ENCODE data around the gene SENP5.
A peak's percentile ranks its signal among the peaks of the same experiment; 100 is the strongest.
"Not testable (repeated sequence)": the region's sequence is repeated elsewhere in the genome, so short reads cannot be mapped to it uniquely, and the experiment has no call there.

Gene SENP5

DNA sequence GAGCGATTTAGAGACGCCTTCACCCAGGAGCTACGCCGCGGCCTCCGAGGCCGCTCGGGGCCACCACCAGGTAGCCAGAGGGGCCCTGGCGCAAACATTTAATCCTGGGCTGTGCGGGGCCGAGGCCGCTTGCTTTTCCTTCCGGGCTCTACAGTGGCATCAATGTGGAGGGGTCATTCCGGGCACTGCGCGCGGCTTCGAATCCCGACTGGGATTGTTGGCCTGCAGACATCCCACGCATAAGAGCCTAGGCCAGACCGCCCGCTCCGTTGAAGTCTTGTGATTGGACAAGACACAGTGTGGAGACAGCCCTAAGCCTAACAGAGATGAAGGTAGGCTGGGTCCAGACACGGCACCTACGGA lies 75.2 kb downstream of the SENP5 start:
- no peak for DNase-seq

DNA sequence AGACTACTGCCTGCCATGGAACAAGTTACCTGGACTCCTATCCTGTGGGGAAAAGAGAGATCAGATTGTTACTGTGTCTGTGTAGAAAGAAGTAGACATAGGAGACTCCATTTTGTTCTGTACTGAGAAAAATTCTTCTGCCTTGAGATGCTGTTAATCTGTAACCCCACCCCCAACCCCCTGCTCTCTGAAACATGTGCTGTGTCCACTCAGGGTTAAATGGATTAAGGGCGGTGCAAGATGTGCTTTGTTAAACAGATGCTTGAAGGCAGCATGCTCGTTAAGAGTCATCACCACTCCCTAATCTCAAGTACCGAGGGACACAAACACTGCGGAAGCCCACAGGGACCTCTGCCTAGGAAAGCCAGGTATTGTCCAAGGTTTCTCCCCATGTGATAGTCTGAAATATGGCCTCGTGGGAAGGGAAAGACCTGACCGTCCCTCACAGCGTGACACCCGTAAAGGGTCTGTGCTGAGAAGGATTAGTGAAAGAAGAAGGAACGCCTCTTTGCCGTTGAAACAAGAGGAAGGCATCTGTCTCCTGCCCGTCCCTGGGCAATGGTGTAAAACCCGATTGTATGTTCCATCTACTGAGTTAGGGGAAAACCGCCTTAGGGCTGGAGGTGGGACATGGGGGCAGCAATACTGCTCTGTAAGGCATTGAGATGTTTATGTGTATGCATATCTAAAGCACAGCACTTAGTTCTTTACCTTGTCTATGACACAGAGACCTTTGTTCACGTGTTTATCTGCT lies 76.5 kb downstream of the SENP5 start:
- not testable (repeated sequence) for DNase-seq

DNA sequence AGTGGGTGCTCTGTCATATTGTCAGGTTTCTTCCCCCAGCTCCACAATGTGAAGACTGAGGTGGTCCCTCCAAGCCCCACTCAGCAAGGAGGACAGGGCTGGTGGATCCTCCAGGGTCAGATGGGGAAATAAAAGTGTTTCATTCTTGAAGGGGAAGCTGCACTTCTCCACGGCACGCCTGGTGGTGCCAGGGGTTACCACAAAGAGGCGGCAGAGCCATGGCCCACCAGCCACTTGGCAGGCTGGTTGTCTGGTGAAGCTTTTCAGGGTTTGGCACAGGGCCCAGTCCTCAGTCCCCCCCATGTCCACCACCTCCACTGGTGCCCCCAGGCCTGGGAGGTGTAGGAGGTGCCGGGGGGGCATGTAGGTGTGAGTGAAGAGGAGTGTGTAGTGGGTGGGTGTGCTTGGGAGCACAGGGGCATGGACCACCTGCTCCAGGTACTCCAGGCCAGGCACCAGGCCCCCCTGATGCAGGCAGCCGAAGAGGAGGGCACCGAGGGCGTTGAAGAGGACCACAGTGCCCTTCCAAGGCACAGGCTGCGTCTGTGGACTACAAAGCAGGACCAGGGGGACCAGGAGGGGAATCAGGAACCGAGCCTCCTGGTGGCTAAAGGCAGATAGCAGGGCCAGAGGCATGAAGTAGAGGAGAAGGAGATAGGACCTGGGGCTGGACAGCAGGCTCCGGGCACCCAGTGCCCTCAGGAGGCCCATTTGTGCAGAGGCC lies 79.6 kb downstream of the SENP5 start:
- no peak for DNase-seq

DNA sequence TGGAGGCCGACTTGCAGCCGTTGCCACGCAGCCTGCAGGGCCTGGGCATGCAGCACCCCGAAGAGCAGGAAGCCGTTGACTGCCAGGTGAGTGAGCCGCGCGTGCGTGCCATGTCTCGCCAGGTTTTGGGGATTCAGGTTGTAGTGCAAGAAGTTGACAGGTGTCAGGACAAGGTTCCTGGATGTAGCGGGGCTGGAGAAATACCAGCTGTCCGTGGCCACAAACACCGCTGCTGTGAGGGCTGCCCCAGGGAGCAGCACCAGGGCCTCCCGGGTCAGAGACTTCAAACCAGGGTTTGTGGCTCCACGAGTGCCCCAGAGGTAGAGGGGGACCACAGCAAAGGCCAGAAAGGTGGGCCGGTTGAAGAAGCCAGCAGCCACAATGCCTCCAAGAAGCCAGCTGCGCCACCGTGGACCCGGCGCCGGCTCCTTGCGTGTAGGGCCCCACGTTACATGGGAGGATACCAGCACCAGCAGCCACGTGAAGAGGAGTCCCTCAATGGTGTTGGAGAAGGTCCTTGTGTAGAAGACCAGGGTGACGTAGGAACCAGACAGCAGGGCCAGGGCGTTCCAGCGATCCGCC lies 80.2 kb downstream of the SENP5 start:
- DNase-seq, result no peak

DNA sequence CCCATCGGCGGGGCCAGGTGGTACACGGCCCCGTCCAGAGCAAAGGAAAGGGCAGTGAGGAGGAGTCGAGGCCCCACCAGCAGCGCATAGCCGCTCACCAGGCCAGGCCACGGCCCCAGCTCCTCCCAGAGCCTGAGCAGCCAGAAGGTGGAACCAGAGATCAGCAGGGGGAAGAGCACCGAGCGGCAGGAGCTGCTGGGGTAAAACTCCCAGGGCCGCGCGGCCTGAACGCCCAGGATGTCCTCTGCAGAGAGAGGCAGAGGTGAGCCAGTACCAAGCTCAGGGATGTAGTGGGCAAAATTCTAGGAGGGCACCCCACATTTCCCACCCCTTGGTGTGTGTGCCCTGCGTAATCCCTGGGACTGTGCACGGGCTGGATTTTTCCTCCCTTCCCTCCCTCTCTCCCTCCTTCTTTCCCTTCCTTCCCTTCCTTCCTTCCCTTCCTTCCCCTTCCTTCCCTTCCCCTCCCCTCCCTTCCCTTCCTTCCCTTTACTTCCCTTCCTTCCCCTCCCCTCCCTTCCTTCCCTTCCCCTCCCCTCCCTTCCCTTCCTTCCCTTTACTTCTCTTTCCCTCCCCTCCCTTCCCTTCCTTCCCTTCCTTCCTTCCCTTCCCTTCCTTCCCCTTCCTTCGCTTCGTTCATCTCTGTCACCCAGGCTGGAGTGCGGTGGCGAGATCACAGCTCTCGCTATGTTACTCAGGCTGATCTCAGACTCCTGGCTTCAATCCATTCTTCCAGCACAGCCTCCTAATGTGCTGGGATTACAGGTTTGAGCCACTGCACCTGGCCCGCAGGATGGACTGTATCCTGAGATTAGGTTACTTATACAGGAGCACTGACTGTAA lies 80.9 kb downstream of the SENP5 start:
- DNase-seq, result no peak

DNA sequence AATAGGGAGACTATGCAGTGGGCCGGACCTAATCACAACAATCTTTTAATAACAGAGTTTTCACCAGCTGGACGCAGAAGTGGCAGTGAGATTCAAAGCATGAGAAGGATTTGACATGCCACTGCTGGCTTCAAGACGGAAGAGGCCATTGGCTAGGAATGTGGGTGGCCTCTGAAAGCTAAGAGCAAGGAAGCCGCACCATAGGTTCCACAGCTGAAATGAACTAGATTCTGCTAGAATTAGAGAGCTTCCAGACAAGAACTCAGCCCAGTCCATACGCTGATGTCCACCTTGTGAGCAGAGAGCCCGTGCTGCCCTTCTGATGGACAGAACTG lies 81.5 kb downstream of the SENP5 start:
- no peak for DNase-seq

DNA sequence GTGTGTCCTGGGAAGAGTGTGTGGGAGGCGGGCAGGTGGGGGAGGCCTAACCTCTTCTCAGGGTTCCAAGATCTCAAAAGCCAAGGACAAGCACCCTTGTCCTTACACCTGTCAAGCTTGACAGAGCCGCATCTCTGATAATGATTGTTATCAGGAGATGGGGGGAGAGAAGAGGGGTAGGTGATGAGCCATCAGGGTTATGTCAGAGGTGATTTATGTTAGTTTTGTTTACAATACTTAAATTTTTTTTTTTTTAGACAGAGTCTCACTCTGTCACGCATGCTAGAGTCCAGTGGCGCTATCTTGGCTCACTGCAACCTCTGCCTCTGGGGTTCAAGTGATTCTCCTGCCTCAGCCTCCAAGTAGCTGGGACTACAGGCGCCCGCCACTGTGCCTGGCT lies 82.0 kb downstream of the SENP5 start:
- no peak for DNase-seq

DNA sequence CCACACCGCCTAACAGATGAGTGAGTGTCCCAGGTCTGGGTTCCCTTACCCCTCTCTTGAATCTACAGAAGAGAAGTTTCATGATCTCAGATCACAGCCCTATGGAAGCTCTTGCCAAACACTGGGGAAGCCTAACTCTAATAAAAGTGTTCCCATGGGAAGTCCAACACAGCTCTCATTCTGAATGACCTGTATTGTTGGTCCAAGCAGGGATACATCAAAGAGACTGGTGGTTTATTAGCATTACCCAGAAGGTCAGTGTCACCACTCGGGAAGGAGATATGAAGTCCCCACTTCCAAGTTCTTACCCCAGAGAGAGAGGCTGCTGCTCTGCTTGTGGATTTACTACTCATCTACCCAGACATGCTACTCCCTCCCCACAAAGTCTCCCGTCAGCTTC lies 83.7 kb downstream of the SENP5 start:
- no peak for DNase-seq

DNA sequence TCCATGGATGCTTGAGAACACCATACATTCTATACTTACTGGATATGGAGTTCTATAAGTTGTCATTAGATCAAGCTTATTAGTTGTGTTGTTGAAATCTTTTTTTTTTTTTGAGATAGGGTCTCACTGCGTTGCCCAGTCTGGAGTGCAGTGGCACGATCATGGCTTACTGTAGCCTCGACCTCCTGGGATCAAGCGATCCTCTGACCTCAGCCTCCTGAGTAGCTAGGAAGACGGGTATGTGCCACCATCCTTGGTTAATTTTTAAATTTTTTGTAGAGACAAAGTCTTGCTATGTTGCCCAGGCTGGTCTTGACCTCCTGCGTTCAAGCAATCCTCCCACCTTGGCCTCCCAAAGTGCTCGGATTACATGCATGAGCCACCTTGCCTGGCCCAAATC lies 87.1 kb downstream of the SENP5 start:
- no peak for DNase-seq

DNA sequence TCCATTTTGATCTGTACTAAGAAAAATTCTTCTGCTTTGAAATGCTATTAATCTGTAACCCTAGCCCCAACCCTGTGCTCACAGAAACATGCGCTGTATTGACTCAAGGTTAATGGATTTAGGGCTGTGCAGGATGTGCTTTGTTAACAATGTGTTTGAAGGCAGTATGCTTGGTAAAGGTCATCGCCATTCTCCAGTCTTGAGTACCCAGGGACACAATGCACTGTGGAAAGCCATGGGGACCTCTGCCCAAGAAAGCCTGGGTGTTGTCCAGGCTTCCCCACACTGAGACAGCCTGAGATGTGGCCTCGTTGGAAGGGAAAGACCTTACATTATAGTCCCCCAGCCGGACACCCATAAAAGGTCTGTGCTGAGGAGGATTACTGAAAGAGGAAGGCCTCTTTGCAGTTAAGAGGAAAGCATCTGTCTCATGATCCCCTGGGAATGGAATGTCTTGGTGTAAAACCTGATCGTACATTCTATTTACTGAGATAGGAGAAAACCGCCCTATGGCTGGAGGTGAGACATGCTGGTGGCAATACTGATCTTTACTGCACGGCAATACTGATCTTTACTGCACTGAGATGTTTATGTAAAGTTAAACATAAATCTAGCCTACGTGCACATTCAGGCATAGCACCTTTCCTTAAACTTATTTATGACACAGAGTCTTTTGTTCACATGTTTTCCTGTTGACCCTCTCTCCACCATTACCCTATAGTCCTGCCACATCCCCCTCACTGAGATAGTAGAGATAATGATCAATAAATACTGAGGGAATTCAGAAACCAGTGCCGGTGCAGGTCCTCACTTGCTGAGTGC lies 94.6 kb downstream of the SENP5 start:
- no peak for DNase-seq

DNA sequence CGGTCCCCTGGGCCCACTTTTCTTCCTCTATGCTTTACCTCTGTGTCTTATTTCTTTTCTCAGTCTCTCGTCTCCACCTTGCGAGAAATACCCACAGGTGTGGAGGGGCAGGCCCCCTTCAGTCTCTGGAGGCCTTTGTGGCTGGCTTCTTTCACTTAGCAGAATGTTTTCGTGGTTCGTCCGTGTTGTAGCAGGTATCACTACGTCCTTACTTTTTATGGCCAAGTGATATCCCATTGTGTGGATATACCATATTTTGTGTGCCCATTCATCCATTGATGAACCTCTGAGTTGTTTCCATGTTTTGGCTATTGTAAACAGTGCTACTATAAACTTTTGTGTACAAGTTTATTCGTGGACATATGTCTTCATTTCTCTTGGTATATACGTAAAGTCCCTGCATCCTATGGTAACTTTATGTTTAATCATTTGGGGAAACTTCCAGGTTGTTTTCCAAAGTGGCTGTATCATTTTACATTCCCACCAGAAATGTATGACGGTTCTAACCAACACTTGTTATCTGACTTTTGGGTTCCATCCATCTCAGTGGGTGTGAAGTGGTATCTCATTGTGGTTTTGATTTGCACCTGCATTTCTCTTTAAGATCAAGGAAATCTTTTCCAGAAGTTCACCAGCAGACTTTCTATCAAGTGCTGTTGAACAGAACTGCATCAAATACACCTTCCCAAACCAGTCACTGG lies 95.4 kb downstream of the SENP5 start:
- no peak for DNase-seq

DNA sequence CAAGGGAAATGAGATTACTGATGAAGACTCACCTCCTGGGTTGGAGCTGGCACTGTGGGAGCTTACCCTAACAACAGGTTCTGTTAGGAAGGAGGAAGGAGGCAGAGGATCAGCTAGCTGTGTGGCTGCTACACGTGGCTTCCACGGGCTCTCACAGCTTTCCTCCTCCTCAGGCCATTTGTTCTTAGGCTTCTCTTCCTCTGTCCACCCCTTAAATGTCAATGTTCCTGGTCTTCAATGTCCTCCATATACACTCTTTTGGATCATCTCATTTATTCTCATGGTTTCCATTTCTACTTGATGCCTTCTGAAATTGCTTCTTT lies 95.9 kb downstream of the SENP5 start:
- DNase-seq, result no peak

DNA sequence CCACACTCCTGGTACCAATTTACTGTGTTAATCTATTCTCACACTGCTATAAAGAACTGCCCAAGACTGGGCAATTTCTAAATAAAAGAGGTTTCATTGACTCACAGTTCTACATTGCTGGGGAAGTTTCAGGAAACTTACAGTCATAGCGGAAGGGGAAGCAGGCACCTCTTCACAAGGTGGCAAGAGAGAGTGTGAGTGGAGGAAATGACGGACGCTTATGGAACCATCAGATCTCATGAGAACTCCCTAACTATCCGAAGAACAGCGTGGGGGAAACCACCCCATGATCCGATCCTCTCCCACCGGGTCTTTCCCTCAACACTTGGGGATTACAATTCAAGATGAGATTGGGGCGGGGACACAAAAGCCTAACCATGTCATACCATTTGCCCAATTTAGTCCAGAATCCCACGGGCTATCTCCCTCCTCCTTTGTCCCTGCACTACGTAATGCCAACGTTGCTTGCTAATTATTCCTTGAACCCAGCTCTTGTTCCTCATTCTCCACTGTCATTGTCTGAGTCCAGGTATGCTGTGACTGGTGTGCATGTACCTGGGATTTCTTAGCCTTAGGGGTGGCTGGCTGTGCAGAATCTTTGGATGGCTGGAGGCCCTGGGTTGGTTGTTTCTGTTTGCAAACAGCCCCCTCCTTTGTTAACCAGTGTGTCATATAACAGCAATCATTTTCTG lies 97.5 kb downstream of the SENP5 start:
- DNase-seq, result no peak

DNA sequence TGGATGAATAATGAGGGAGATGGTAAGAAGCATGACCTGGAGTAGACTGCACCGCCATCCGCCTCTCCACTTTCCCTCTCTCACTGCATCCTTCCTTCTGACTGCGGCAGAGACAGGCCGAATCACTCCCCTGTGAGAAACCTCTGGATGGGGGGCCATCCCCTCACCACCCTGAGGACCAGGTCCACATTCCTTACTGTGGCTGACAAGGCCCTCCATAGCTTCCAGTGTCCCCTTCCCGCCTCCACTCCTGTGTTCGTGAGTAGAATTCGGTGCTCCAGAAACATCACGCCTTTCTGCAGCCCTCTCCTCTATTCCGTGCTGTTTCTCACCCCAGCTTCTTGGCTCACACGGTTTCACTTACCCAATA lies 98.1 kb downstream of the SENP5 start:
- DNase-seq, result no peak

DNA sequence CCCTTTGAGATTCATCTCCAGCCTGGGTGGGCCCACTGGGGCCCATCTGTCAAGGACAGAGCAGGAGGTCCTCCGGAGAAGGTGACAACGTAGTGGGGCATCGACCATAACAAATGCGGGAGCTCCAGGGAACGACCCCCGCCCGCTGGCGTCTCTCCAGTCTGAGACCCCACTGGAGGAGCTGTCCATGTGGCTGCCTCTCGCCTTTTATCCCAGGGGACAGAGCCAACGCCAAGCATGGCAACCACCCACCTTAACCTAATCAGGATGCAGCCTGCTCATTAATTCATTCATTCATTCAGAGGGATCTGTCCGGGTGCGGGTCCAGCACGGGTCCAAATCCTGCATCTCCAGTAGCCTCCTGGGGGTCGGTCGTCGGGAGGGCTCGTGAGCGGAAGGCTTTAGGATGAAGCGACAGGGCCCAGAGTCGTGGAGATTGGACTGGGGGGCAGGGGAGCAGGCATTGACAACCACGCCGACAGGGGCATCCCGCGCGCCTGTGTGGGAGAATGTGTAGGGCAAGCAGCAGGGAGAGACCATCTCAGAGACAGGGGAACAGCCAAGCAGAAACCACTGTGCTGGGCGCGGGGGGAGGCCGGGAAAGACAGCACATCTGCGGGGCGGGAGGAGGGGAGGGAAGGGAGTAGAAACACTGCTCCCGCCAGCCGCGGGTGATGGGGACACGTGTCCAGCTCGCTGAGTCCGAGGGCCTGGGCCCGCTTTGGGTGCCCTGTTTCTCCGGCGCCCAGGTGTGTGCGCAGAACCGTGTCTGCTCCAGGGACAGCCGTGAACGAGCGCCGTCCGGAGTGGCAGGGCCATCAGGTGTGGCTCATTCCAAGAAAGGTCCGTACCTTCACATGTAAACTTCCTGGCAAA lies 99.0 kb downstream of the SENP5 start:
- no peak for DNase-seq

DNA sequence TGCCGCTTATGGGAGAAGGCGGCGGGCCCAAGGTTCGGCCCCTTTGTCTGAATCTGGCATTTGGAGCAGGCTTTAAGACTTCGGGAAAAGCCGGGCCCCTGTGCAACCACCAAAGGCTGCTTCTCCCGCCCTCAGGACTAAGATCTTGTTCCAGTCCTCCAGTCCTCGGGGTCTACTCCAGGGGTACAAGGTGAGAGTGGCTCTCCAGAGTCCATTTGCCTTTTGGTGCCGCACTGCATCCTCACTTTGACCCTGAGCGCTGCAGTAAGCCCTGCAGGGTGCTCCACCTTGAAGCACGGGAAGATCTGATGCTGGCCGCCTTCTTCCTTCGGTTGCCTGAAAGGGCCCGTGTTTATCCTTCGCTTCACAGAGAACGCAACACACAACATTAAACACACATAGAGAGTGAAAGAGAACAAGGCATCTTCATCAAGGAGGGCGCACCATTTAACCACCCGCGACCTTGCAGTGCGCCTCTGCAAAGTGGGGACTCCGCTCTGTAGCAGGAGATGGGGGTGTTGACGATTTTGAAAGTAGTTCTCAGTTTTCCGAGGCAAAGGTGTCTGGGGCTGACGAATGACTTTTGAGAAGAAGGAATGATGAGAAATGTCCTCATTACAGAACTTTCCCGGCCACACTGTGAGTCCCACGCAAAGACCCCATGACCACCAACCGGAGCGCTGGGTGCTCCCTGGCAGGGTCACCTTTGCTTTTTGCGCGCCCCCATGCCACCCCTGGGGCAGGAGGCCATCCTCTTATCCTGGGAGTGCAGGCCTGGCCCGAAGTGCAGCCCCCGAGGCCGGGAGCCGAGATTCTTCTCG lies 99.9 kb downstream of the SENP5 start:
- DNase-seq, result no peak

DNA sequence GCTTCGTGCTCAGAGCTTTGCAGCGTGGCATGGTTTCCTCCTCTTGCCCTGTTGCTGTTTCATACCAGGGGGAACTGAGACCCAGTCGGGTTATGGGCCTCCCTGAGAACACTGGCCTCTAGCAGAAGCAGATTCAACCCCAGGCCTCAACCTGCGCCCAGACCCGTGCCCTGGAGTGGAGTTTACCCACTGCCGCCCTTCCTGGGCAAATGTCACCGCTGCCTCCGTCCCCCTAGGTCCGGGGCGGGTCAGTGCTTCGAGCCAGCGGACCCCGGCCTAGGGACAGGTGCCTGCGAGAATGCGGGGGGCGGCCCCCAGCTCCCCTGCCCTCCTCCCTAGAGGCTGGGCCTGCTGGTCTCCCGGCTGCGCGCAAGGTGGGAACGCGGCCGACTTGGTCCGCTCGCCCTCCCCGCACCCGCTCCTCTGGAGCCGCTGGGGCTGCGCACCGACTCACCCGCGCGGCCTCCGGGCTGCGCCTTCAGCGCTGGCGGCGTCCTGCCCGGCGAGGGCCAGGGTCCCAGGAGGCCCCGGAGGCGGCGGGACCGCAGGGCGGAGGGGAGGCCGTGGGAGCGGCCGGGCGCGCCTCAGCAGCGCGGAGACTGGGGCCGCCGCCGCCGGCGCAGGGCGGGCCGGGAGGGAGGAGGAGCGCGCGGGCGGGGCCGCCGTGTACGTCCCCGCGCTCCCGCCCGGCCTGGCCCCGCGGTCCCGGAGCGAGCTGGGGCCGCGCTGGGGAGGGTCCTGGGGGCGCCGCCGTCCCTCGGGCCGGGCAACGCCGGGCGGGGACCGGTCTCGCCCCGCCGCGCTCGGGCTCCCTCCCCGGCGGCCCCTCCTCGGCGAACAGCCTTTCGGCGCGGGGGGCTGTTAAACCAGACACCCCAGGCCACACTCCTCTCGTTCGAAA lies 100.8 kb downstream of the SENP5 start, which contains the start of gene PIGZ:
Gene PIGZ (minus strand): TSS at position 601 of the 901 bp plus-strand sequence. CDS start 16,802 bp downstream, outside the sequence.
- DNase-seq, result peak; percentile 61

DNA sequence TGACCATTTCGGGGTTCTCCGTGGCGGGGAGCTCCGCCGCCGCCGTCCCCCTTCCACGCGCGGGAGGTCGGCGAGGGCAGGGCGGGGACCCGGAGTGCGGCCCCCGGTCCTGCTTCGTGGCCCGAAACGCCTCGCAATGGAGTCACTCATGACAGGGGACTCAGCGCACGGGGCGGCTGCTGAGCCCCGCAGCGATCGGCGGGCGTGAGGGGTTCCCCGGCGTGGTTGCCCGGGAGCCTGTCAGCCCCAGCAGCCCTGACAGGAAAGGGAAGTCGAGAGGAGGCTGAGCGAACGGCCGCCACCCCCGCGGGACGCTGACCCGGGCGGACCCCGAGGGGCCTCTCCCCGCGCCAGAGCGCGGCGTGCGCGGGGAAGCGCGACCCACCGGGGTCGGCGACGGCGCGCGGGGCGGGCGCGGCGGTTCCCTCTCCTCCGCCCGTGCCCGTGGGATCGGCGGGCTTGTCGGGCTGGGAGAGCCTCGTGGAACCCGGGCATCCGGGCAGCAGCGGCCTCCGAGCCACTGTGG lies 101.5 kb downstream of the SENP5 start:
- DNase-seq, result peak; percentile 27

All from NCI-H774 (cell line).